IPS DF 6.9 (cell line): Measurements from ENCODE around the gene CDH15.

Experiments
- DNase-seq: peaks from one replicate; pipeline ENCODE4 v3.0.0-alpha.2; 2013; ENCODE audit warnings: low read depth, low spot score
- H3K27ac ChIP-seq: one replicate; pipeline ENCODE4 v1.5.1; 2013; ENCODE audit warnings: low read length, control low read depth
- H3K27me3 ChIP-seq: 2 replicates; pipeline ENCODE4 v1.6.1; 2013; ENCODE audit warnings: mild to moderate bottlenecking, low read length; ENCODE audit not compliant: control insufficient read depth, insufficient read depth
- H3K36me3 ChIP-seq: 2 replicates; pipeline ENCODE4 v1.6.1; 2013; ENCODE audit warnings: low read length; ENCODE audit not compliant: control insufficient read depth, insufficient read depth
- H3K4me1 ChIP-seq: 2 replicates; pipeline ENCODE4 v1.6.1; 2013; ENCODE audit warnings: low read length; ENCODE audit not compliant: control insufficient read depth, insufficient read depth
- H3K4me3 ChIP-seq: 2 replicates; pipeline ENCODE4 v1.5.1; 2013; ENCODE audit warnings: mild to moderate bottlenecking, low read length
- H3K9me3 ChIP-seq: 2 replicates; pipeline ENCODE4 v1.6.1; 2013; ENCODE audit warnings: low read length, inconsistent platforms; ENCODE audit not compliant: control insufficient read depth, insufficient read depth
- WGBS: extraction: QIAGEN DNeasy Blood & Tissue Kit; methylation state at CpG from one replicate; pipeline ENCODE4 v1.1.7; 2013; ENCODE audit warnings: mixed read lengths, missing lambda C conversion rate; ENCODE audit not compliant: insufficient read length, insufficient coverage; 5-methylcytosine and 5-hydroxymethylcytosine counted together

Gene CDH15

GRCh38 chr16:89150090-89150835 is 21.3 kb upstream of the CDH15 start:
- Histone ChIP-seq H3K27ac (no peak overlapping the region), H3K4me3 (no peak overlapping the region), H3K36me3 (peaks cover 3% of the 10 kb centered on the region), H3K4me1 (no peaks in the 10 kb centered on the region), H3K9me3 (no peaks in the 10 kb centered on the region), H3K27me3 (no peaks in the 10 kb centered on the region)
- WGBS, result no CpG with 5 or more reads among the region's 18 CpGs
- no peak for DNase-seq

DNA sequence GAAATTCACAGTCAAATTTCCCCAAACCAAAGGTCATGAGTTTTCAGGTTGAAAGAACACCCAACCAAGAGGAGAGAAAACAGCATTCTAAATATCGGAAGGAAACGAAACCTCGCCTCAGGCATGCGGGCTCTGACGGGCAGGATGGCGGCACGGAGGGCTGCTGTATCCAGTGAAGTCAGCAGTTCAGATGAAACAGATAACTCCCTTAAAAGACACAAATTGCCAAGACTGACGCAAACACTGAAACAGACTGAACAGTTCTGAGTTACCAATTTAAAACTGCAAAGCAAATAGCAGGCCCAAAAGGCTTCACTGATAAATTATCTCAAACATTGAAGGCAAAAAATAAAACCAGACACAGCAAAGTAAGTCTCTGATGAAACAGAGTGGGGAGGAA is 20.6 kb upstream of the CDH15 start:
- H3K36me3 ChIP-seq, result peaks cover 1% of the 10 kb centered on the region

DNA sequence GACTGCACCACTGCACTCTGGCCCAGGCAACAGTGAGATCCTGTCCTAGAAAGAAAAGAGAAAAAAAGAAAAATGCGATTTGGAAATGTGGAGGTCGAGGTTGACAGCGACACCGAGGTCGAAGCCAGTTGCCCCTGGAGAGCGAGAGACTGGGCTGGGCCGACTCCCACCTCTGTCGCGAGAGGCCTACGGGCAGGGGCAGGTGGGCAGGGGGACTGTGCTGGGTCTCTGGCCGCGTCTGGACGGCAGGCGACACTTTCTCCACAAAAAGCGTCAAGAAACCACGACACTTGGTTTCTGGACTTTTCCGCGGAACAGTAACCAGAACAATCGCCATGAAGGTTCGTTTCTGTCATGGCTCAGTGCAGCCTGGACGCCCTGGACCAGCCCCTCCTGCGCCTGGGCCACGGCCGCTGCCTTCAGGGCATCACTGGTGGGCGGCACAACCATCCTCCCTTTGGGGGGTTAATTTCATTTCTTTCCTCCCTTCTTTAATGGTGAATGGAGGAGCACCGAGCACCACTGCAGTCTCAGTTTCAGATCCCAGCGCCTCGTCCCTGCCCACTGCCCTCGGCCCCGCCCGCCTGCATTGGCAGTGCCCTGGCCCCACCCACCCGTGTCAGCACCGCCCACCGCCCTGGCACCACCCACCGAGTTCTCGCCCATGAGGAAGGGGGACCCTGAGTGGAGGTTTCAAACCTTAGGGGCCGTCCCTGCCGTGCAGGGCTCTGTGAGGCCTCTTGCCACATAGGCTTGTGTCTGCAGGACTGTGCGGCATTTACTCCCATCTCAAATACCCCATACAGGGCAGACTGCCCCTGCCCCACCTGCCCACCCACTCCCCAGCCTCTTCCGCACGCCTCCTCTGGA is 18.5 kb upstream of the CDH15 start:
- WGBS, result no CpG with 5 or more reads among the region's 41 CpGs
- H3K9me3 ChIP-seq, result no peaks in the 10 kb centered on the region
- no peak for DNase-seq
- H3K27ac ChIP-seq, result no peak overlapping the region
- H3K4me3 ChIP-seq, result no peak overlapping the region
- H3K27me3 ChIP-seq, result no peaks in the 10 kb centered on the region
- H3K4me1 ChIP-seq, result no peaks in the 10 kb centered on the region
- H3K36me3 ChIP-seq, result no peaks in the 10 kb centered on the region

More for the DNA sequence above, 20.6 kb upstream of the CDH15 start:
- Histone ChIP-seq H3K27me3 (no peaks in the 10 kb centered on the region), H3K9me3 (no peaks in the 10 kb centered on the region), H3K27ac (no peak overlapping the region), H3K4me3 (no peak overlapping the region), H3K4me1 (no peaks in the 10 kb centered on the region)
- no peak for DNase-seq
- no CpG with 5 or more reads among the region's 8 CpGs for WGBS

GRCh38 chr16:89153848-89154271 is 17.7 kb upstream of the CDH15 start:
- no peak for DNase-seq
- no peaks in the 10 kb centered on the region for H3K36me3 ChIP-seq
- H3K27ac ChIP-seq, result no peak overlapping the region
- no peaks in the 10 kb centered on the region for H3K9me3 ChIP-seq
- H3K27me3 ChIP-seq, result no peaks in the 10 kb centered on the region
- no CpG with 5 or more reads among the region's 19 CpGs for WGBS
- H3K4me3 ChIP-seq, result no peak overlapping the region
- H3K4me1 ChIP-seq, result no peaks in the 10 kb centered on the region

DNA sequence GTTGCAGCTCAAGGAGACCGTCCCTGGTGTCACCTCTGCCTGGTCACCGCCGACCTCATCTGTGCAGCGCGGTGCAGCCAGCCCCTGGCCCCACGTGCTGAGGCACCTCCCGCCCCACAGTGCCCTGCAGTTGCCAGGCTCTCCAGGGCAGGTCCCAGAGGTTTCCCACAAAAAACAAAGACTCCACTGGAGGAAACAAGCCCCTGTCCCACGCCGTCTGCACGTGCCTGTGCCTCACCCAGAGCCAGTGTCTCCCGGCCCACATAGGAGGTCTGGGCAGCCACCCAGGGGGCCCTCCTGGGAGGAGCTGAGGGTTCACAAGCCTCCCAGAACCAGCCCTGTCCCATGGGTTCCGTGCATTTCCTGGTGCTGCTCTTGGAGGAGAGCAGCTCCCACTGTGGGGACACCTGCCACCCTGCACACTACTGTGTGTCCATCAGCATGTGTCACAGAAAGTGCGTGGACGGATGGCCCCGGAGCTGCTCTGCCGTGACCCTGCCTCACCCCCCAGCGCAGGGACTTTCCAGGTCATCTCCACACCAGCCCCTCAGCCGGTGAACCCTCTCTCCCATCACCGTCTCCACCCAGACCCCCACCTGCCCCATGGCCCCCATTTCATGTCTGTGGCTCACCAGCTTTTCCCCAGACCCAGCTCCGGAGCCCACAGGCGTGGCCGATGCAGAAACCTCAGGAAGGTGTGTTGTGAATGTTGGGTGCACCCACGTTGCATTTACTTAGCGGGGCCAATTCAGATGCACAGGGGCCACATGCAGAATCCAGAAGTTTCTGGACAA is 17.0 kb upstream of the CDH15 start:
- no peaks in the 10 kb centered on the region for H3K9me3 ChIP-seq
- DNase-seq, result no peak
- no peak overlapping the region for H3K27ac ChIP-seq
- H3K36me3 ChIP-seq, result no peaks in the 10 kb centered on the region
- no CpG with 5 or more reads among the region's 24 CpGs for WGBS
- H3K4me3 ChIP-seq, result no peak overlapping the region
- no peaks in the 10 kb centered on the region for H3K4me1 ChIP-seq
- no peaks in the 10 kb centered on the region for H3K27me3 ChIP-seq

DNA sequence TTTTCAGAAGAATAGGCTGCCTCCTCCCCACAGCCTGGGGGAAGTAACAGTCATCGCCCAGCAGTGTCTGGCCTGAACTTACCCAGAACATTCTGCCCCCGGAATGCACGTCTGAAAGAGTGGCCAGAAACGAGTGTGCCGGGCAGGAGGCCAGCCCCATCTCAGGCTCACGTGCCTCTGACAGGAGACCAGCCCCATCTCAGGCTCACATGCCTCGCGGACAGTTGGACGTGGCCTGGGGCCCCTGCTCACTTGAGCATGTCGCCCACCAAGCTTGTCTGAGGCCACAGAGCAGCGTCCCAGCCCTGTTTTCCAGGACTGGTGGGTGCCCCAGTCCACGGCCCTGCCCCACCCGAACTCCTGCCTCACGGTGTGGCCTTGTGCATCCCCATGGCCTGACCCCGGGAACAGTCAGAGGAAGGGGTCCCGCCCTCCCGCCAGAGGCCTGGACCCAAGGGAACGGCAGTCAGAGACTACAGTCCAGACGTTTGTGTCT is 16.3 kb upstream of the CDH15 start:
- Histone ChIP-seq H3K36me3 (no peaks in the 10 kb centered on the region), H3K4me1 (no peaks in the 10 kb centered on the region), H3K27ac (no peak overlapping the region), H3K9me3 (no peaks in the 10 kb centered on the region), H3K4me3 (no peak overlapping the region), H3K27me3 (no peaks in the 10 kb centered on the region)
- WGBS, result no CpG with 5 or more reads among the region's 19 CpGs
- no peak for DNase-seq

GRCh38 chr16:89155851-89156739 is 15.5 kb upstream of the CDH15 start:
- Histone ChIP-seq H3K9me3 (no peaks in the 10 kb centered on the region), H3K36me3 (no peaks in the 10 kb centered on the region; the same call in 1 of the 2 replicates), H3K4me1 (no peaks in the 10 kb centered on the region), H3K27ac (no peak overlapping the region), H3K4me3 (no peak overlapping the region), H3K27me3 (no peaks in the 10 kb centered on the region)
- WGBS, result no CpG with 5 or more reads among the region's 24 CpGs
- DNase-seq, result no peak

DNA sequence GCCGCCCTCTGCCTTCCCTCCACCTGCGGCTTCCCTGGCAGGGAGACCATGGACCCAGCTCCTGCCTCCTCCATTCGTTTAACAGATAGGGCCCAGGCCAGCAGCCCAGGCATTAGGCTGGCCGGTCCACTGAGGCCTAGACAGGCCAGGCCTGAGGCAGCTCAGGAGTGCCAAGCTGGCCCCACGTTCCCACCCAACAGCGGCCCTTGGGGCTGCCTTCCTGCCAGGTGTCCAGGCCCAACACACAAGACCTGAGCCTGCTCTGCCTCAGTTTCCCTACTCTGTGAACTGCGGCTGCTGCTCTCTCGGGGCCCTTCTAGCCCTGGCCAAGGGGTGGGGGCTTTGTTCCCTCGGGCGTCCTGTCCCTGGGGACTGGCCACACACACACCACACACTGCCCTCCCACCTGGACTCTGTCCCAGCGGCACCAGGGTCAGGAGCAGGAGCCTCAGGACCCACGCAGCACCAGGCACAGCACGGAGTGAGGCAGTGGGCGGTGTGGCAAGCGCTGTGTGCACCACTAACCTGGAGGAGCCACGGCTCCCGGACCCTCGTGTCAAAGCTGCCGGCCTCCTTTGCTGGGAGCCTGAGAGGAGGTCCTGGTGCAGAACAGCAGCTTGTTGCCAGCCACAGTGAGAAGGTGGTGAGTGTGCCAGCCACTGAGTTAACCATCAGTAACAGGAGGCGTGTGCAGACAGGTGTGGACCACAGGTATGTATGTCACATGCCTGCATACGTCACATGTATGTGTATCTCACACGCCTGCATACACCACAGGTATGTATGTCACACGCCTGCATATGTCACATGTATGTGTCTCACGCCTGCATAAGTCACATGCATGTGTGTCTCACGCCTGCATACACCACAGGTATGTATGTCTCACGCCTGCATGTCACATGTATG is 14.6 kb upstream of the CDH15 start:
- Histone ChIP-seq H3K4me3 (no peak overlapping the region), H3K4me1 (no peaks in the 10 kb centered on the region), H3K27ac (no peak overlapping the region), H3K27me3 (no peaks in the 10 kb centered on the region), H3K36me3 (no peaks in the 10 kb centered on the region; the same call in 1 of the 2 replicates), H3K9me3 (no peaks in the 10 kb centered on the region)
- WGBS, result no CpG with 5 or more reads among the region's 26 CpGs
- DNase-seq, result no peak

DNA sequence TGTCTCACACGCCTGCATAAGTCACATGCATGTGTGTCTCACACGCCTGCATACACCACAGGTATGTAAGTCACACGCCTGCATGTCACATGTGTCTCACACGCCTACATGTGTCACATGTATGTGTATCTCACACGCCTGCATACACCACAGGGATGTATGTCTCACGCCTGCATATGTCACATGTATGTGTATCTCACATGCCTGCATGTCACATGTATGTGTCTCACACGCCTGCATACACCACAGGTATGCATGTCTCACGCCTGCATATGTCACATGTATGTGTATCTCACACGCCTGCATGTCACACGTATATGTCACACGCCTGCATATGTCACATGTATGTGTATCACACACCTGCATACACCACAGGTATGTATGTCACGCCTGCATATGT is 13.8 kb upstream of the CDH15 start:
- H3K27ac ChIP-seq, result no peak overlapping the region
- DNase-seq, result no peak
- H3K9me3 ChIP-seq, result no peaks in the 10 kb centered on the region
- no peaks in the 10 kb centered on the region for H3K27me3 ChIP-seq
- H3K4me1 ChIP-seq, result no peaks in the 10 kb centered on the region
- no peaks in the 10 kb centered on the region; the same call in 1 of the 2 replicates for H3K36me3 ChIP-seq
- no CpG with 5 or more reads among the region's 12 CpGs for WGBS
- H3K4me3 ChIP-seq, result no peak overlapping the region
